ENCODE results near the gene WBP11. TPM values are rescaled to one million over a fixed set of nuclear protein-coding genes. Genes with fewer than 3 reads are reported as not detected.

WBP11 gene
- total RNA-seq, 1 experiment from 2014 or later = 111 TPM

DNA sequence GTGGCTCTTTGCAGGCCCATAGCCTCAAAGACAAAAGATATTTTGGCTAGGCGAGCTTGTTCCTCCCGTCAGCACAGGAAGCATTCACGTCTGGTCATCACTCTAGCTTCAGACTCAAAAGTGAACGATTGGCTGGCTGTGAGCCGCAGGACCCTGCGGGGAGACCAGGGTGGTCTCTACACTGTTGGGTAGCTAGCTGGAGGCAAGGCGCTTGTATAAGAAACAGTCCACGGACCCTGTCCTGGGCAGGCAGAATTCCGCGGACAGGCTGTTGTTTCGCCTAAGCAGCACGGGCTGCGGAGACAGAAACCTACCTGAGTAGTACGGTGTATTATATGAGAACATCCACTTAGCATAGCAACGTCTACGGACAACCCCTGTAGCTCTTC lies 29.6 kb downstream of the WBP11 start (continued):
- TF ChIP-seq, protein P1, sequence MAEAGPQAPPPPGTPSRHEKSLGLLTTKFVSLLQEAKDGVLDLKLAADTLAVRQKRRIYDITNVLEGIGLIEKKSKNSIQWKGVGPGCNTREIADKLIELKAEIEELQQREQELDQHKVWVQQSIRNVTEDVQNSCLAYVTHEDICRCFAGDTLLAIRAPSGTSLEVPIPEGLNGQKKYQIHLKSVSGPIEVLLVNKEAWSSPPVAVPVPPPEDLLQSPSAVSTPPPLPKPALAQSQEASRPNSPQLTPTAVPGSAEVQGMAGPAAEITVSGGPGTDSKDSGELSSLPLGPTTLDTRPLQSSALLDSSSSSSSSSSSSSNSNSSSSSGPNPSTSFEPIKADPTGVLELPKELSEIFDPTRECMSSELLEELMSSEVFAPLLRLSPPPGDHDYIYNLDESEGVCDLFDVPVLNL (CRISPR knock-in tag; IDR thresholded peaks at IDR 0.05; ENCODE audit: borderline replicate concordance, low read depth) = no peak
- TF ChIP-seq CBFB (CRISPR knock-in tag; IDR thresholded peaks at IDR 0.05; ENCODE audit: low read depth) = no peak

DNA sequence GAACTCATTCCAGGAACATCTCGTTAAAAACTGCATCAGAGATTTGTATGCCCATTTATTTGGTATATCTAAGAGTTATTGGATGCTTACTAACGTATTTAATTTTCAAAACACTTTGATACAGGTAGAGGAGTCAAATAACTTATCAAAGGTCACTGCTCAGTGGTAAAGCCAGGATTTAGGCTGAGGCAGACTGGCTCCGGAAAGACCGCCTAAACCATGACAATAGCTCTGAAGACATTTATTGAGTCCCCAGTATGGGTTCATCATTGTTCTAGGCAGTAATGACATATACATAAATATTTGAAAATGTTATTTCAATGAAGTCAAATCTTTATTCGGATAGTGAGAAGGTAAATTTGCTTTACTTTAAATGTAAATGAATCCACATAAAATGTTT lies 30.3 kb downstream of the WBP11 start:
- Mint-ChIP-seq H3K27ac (peak overlapping the region; percentile 93), H3K27me3 (ENCODE audit: low read depth) (no peaks in the 10 kb centered on the region; the same call in 1 of the 2 replicates), H3K4me1 (peaks cover 44% of the 10 kb centered on the region), H3K4me3 (peak overlapping the region; percentile 99), H3K9me3 (no peaks in the 10 kb centered on the region), H3K36me3 (peaks cover 7% of the 10 kb centered on the region)
- TF ChIP-seq TP53 (CRISPR knock-in tag; IDR thresholded peaks at IDR 0.05) (no peak), TCF7 (CRISPR knock-in tag; IDR thresholded peaks at IDR 0.05; ENCODE audit: low read depth) (no peak)
- ChIA-PET CTCF (interaction anchor here (0.7 to 1.6 kb wide), 3 partner anchors 17 to 38 kb away, joined by 3 to 6 read pairs (median 4); no protein-coding TSS in a partner anchor), POLR2A (interaction anchor here (0.7 to 2.9 kb wide), 5 partner anchors 30 to 206 kb away, joined by 3 to 22 read pairs (median 3); partner anchors contain the start of genes C12orf60 and WBP11)
- ATAC-seq (no peak), DNase-seq (ENCODE audit: low spot score) (no peak)

DNA sequence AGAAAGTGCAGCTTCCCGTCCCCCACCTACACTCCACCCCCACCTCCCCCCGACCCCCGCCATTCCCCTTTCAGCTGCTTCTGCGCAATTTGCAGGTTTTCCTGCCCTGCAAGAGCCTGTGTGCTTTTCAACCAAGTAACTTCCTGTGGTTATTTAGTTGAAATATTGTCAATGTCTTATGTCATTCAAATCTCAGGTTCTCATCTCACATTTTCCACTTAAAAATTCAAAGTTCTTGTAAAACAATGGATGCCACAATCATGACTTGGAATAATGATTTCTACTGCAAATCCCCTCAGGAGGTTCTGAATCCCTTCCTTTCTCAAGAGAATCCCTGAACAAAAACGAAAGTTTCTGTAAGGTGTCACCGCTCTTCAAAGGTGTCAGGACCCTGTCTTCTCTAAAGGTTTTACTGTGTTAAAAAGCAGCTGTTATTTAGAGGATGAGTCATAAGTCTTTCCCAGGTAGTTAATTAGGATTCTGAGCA lies 31.6 kb downstream of the WBP11 start:
- TF ChIP-seq TP53 (CRISPR knock-in tag; IDR thresholded peaks at IDR 0.05) (no peak), NFATC4 (CRISPR knock-in tag; IDR thresholded peaks at IDR 0.05) (no peak), ZNF671 (CRISPR knock-in tag; IDR thresholded peaks at IDR 0.05) (no peak), ZBTB21 (CRISPR knock-in tag; IDR thresholded peaks at IDR 0.05; ENCODE audit: borderline replicate concordance) (no peak), JAZF1 (CRISPR knock-in tag; IDR thresholded peaks at IDR 0.05) (no peak), ZNF219 (CRISPR knock-in tag; IDR thresholded peaks at IDR 0.05; ENCODE audit: borderline replicate concordance) (no peak), FOXP1 (CRISPR knock-in tag; IDR thresholded peaks at IDR 0.05; ENCODE audit: borderline replicate concordance) (no peak), ZNF121 (CRISPR knock-in tag; IDR thresholded peaks at IDR 0.05) (no peak), SMAD4 (CRISPR knock-in tag; IDR thresholded peaks at IDR 0.05) (no peak)
- TF ChIP-seq, protein P2, sequence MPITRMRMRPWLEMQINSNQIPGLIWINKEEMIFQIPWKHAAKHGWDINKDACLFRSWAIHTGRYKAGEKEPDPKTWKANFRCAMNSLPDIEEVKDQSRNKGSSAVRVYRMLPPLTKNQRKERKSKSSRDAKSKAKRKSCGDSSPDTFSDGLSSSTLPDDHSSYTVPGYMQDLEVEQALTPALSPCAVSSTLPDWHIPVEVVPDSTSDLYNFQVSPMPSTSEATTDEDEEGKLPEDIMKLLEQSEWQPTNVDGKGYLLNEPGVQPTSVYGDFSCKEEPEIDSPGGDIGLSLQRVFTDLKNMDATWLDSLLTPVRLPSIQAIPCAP (CRISPR knock-in tag; IDR thresholded peaks at IDR 0.05) = no peak
- TF ChIP-seq, protein P3, sequence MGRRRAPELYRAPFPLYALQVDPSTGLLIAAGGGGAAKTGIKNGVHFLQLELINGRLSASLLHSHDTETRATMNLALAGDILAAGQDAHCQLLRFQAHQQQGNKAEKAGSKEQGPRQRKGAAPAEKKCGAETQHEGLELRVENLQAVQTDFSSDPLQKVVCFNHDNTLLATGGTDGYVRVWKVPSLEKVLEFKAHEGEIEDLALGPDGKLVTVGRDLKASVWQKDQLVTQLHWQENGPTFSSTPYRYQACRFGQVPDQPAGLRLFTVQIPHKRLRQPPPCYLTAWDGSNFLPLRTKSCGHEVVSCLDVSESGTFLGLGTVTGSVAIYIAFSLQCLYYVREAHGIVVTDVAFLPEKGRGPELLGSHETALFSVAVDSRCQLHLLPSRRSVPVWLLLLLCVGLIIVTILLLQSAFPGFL (CRISPR knock-in tag; IDR thresholded peaks at IDR 0.05; ENCODE audit: borderline replicate concordance) = no peak
- TF ChIP-seq, protein P4, sequence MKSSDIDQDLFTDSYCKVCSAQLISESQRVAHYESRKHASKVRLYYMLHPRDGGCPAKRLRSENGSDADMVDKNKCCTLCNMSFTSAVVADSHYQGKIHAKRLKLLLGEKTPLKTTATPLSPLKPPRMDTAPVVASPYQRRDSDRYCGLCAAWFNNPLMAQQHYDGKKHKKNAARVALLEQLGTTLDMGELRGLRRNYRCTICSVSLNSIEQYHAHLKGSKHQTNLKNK (CRISPR knock-in tag; IDR thresholded peaks at IDR 0.05) = no peak
- Mint-ChIP-seq H3K36me3 (peaks cover 18% of the 10 kb centered on the region), H3K27me3 (ENCODE audit: low read depth) (no peaks in the 10 kb centered on the region; the same call in 1 of the 2 replicates), H3K27ac (peak overlapping the region; percentile 97), H3K4me1 (peaks cover 46% of the 10 kb centered on the region), H3K4me3 (peak overlapping the region; percentile 99), H3K9me3 (no peaks in the 10 kb centered on the region)
- CTCF ChIA-PET = interaction anchor here (0.6 to 3.5 kb wide), 3 partner anchors 47 to 802 kb away, joined by 3 to 17 read pairs (median 3); no protein-coding TSS in a partner anchor
- POLR2A ChIA-PET = interaction anchor here (0.6 to 3.2 kb wide), 8 partner anchors 10 to 511 kb away, joined by 3 to 23 read pairs (median 4); partner anchors contain the start of genes C12orf60 and WBP11
- DNase-seq (ENCODE audit: low spot score) (peak; percentile 23), ATAC-seq (no peak)
